Thymus (tissue), 11 donors: ENCODE data around the gene ATG7. TPM values are rescaled to one million over a fixed set of nuclear protein-coding genes. Genes with fewer than 3 reads are reported as not detected.

Source experiments
- DNase-seq, 9 donors: peaks; one replicate each; pipeline ENCODE4 v3.0.0-alpha.2; 2013; ENCODE audit warnings: low spot score in 9 of 9, low read depth in 6 of 9, missing footprints in 1 of 9
- H3K27ac ChIP-seq, 2 donors: one replicate each; pipeline ENCODE4 v1.5.1; 2013; ENCODE audit warnings: control low read depth in 1 of 2, low read depth in 1 of 2, low read length in 1 of 2, mild to moderate bottlenecking in 1 of 2, moderate library complexity in 1 of 2
- H3K27me3 ChIP-seq, 2 donors: one replicate each; pipeline ENCODE4 v1.5.1; 2013; ENCODE audit warnings: low read length in 1 of 2; ENCODE audit not compliant: control insufficient read depth in 2 of 2, insufficient read depth in 1 of 2
- H3K36me3 ChIP-seq, 2 donors: one replicate each; pipeline ENCODE4 v1.5.1; 2013; ENCODE audit warnings: low read length in 1 of 2, mild to moderate bottlenecking in 1 of 2, moderate library complexity in 1 of 2; ENCODE audit not compliant: control insufficient read depth in 2 of 2, insufficient read depth in 2 of 2
- H3K4me1 ChIP-seq, 2 donors: one replicate each; pipeline ENCODE4 v1.5.1; 2013; ENCODE audit warnings: low read length in 2 of 2; ENCODE audit not compliant: control insufficient read depth in 2 of 2, insufficient read depth in 2 of 2
- H3K4me3 ChIP-seq, 2 donors: one replicate each; pipeline ENCODE4 v1.5.1; 2013; ENCODE audit warnings: low read length in 2 of 2, control low read depth in 1 of 2, mild to moderate bottlenecking in 1 of 2
- H3K9me3 ChIP-seq, 2 donors: one replicate each; pipeline ENCODE4 v1.5.1; 2013; ENCODE audit warnings: low read length in 1 of 2, mild to moderate bottlenecking in 1 of 2; ENCODE audit not compliant: control insufficient read depth in 2 of 2, insufficient read depth in 1 of 2
- WGBS: extraction: QIAGEN DNeasy Blood & Tissue Kit; methylation state at CpG from one replicate; pipeline ENCODE4 v1.1.7; 2013; 5-methylcytosine and 5-hydroxymethylcytosine counted together
- polyA plus RNA-seq: library from polyadenylated mRNA; stranded (reverse); fragments of 200-250 nt; gene quantifications from one replicate; pipeline ENCODE4 v1.2.3, GENCODE V29; 2013
- total RNA-seq: library from RNA; stranded (reverse); fragments of 120-200 nt; gene quantifications from one replicate; pipeline ENCODE4 v1.2.4, GENCODE V29; 2013
- donor health status: healthy.

Gene ATG7
- total and polyA plus RNA-seq, 2 donors, result 9.0 to 21.7 TPM

DNA sequence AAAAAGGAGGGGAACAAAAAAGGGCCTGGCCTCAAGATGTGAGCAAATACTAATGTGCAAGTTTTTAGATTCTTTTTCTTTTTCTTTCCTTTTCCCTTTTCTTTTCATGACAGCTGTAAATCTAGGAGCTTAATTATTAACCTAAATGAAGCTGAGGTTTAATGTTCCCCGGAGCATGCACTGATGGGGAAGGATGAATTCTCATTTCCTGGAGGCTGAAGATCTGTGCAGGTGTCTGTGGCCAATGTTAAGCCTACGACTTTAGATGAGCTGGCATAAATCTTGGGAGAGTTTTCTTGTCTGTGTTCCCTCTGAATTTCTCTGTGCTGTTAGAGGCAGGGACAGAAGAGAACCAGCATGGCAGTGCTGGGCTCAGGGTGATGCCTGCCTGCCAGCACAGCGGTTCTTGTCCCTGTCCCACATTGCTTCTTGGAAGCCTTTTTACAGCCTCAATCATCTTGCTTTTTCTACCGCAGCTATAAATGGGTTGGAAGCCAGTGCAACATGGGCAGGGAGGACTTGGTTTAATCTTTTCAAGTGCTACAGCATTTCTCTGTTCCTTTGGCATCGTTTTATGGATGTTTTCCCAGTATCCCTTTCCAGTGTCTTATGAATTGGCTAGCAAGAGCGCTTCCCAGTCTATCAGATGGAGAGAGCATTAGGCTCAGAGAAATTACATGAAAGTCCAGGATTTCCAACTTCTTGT, 119.1 kb downstream of the ATG7 start:
- Histone ChIP-seq H3K27me3 (no peaks in the 10 kb centered on the region), H3K9me3 (no peaks in the 10 kb centered on the region), H3K36me3 (no peaks in the 10 kb centered on the region), H3K4me1 (peaks cover 0 to 4% of the 10 kb centered on the region in 2 donors), H3K4me3 (no peak overlapping the region), H3K27ac (no peak overlapping the region)
- DNase-seq, result no peak
- 68% methylated on average over 6 of the region's 6 CpGs for WGBS

DNA sequence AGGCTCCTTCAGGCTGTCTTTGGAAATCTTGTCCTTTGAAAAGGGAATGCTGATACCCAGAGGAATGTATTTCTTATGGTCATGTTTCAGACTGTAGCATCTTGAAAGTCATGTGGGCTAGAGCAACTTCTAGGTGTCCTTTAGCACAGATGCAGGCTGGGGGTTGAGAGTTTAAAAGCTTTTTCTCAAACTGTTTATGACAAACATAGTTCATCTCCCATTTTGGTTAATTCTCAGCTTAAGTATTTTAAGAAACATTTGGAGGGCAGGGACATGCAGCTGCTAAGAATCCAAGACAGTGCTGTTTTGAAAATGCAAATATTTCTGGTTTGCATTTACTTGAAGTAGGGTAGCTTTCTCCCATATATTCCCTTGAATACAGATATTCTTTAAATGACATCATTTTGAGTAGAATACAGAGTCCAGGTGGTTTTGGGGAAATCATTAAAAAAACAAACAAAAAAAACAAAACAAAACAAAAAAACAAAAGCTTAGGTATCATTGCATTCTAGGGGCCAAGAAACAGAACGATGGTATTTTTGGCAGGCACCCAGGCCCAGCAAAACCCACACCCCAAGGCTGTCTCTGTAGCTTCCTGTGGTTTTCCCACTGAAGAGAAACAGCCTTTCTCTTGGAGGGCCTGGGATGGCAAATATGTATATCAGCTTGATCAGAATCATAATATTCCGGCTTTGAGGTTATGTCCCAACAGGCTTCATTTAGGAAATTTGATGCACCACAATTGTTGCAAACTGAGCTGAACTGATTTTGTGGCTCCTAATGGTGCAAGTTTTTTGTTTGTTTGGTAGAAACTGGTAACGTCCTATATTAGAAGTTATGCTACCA, 120.0 kb downstream of the ATG7 start:
- Histone ChIP-seq H3K4me1 (peaks cover 0 to 4% of the 10 kb centered on the region in 2 donors), H3K9me3 (no peaks in the 10 kb centered on the region), H3K27me3 (no peaks in the 10 kb centered on the region), H3K27ac (no peak overlapping the region), H3K4me3 (no peak overlapping the region), H3K36me3 (no peaks in the 10 kb centered on the region)
- no peak for DNase-seq
- 14% methylated on average over 3 of the region's 3 CpGs for WGBS

DNA sequence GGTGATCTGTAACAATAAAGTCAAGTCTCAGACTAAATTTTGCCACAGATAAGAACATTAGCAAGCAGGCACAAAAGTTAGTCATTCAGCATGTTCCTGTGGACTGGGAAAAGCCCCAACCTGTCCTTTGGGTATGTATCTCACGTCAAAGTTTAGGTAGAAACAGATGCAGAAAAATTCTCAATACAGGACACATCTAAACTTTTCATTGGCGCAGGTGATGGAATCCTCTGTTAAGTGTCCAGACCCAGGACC, 120.6 kb downstream of the ATG7 start:
- Histone ChIP-seq H3K4me3 (no peak overlapping the region), H3K4me1 (peaks cover 0 to 4% of the 10 kb centered on the region in 2 donors), H3K9me3 (no peaks in the 10 kb centered on the region), H3K27ac (no peak overlapping the region), H3K36me3 (no peaks in the 10 kb centered on the region), H3K27me3 (no peaks in the 10 kb centered on the region)
- WGBS, result 90% methylated on average over 2 of the region's 2 CpGs
- no peak for DNase-seq

DNA sequence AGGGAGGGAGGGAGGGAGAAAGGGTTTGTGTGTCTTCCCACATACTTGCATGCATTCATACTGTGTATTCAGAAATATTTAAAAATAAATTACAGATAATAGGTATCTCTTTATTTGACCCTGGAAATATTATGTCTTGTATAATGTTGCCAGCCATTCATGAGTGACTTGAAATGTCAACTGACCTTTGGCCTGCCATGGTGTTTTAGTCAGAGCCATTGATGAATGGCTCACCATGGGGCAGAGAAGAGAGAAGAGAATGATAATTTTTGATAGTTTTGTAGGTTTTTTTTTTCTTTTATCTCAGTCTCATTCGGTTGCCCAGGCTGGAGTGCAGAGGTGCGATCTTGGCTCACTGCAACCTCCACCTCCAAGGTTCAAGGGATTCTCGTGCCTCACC, 121.2 kb downstream of the ATG7 start:
- 98% methylated on average over 3 of the region's 3 CpGs for WGBS

GRCh38 chr3:11394392-11394791, 122.2 kb downstream of the ATG7 start:
- WGBS, result 98% methylated on average over 4 of the region's 4 CpGs

More for the DNA sequence above, 121.2 kb downstream of the ATG7 start:
- Histone ChIP-seq H3K4me3 (no peak overlapping the region), H3K27me3 (no peaks in the 10 kb centered on the region), H3K36me3 (no peaks in the 10 kb centered on the region), H3K9me3 (no peaks in the 10 kb centered on the region), H3K27ac (no peak overlapping the region), H3K4me1 (peaks cover 0 to 4% of the 10 kb centered on the region in 2 donors)
- no peak for DNase-seq

DNA sequence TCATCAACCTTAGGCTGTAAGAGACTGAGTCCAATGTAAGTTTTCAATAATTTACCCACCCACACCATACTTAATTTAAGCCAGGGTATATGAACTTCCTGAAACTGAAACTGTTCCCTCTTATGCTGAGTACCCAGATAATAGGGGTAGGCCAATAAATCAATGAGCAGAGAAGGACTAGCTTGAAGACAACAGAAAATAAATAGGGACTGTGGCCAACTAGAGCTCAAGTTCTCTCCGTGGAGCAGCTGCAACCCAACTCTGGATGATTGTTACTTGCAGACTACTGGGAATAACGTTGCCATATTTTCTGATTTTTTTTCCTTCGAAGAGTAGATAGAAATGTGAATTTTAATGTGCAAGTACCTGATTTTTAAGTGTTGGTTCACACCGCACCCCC, 128.0 kb downstream of the ATG7 start:
- Histone ChIP-seq H3K27ac (no peak overlapping the region), H3K4me1 (no peaks in the 10 kb centered on the region), H3K27me3 (no peaks in the 10 kb centered on the region), H3K36me3 (peaks cover 3% of the 10 kb centered on the region in 2 donors), H3K4me3 (no peak overlapping the region), H3K9me3 (no peaks in the 10 kb centered on the region)
- 84% methylated on average over 4 of the region's 4 CpGs for WGBS
- DNase-seq, result no peak

More at GRCh38 chr3:11394392-11394791, 122.2 kb downstream of the ATG7 start:
- no peaks in the 10 kb centered on the region for H3K27me3 ChIP-seq
- no peak overlapping the region for H3K27ac ChIP-seq
- no peak for DNase-seq
- no peaks in the 10 kb centered on the region for H3K36me3 ChIP-seq
- peaks cover 0 to 4% of the 10 kb centered on the region in 2 donors for H3K4me1 ChIP-seq
- H3K4me3 ChIP-seq, result no peak overlapping the region
- no peaks in the 10 kb centered on the region for H3K9me3 ChIP-seq

GRCh38 chr3:11401434-11401833, 129.2 kb downstream of the ATG7 start:
- peaks cover 3% of the 10 kb centered on the region in 2 donors for H3K36me3 ChIP-seq
- WGBS, result 100% methylated on average over 1 of the region's 1 CpG
- DNase-seq, result no peak
- H3K4me3 ChIP-seq, result no peak overlapping the region
- H3K27ac ChIP-seq, result no peak overlapping the region
- no peaks in the 10 kb centered on the region for H3K9me3 ChIP-seq
- no peaks in the 10 kb centered on the region for H3K27me3 ChIP-seq
- no peaks in the 10 kb centered on the region for H3K4me1 ChIP-seq

DNA sequence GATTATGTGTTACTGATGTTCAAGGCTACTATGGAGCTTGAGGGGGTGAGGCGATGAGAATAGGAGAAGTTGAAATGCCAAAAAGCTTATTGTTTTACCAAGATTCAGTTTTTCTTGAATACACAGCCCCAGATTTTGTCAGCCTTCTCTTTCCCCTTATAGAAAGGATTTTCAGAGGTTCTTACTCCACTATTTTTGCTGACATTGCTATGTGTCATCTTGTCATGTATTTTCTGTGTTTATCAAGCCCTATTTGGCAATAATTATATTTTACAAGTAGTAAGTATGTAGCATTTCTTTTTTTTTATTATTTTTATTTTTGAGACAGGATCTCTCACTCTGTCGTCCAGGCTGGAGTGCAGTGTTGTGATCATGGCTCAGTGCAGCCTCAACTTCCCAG, 133.1 kb downstream of the ATG7 start:
- H3K9me3 ChIP-seq, result peaks cover 0 to 5% of the 10 kb centered on the region in 2 donors
- no peak overlapping the region for H3K27ac ChIP-seq
- no peak overlapping the region for H3K4me3 ChIP-seq
- DNase-seq, result no peak
- WGBS, result 97% methylated on average over 2 of the region's 2 CpGs
- H3K4me1 ChIP-seq, result no peaks in the 10 kb centered on the region
- no peaks in the 10 kb centered on the region for H3K27me3 ChIP-seq
- H3K36me3 ChIP-seq, result peaks cover 3% of the 10 kb centered on the region in 2 donors

- Histone ChIP-seq H3K27me3 (no peaks in the 10 kb centered on the region), H3K4me3 (no peak overlapping the region), H3K36me3 (peaks cover 3% of the 10 kb centered on the region in 2 donors), H3K4me1 (no peaks in the 10 kb centered on the region), H3K27ac (no peak overlapping the region), H3K9me3 (peaks cover 0 to 5% of the 10 kb centered on the region in 2 donors)
- no peak for DNase-seq
- WGBS, result 91% methylated on average over 1 of the region's 1 CpG
Observed at GRCh38 chr3:11407644-11408043, 135.4 kb downstream of the ATG7 start.
